Upper lobe of right lung (tissue), 1 donor: ENCODE results near the gene FOXO1. TPM values are rescaled to one million over a fixed set of nuclear protein-coding genes. Genes with fewer than 3 reads are reported as not detected.

ENCODE experiments used
- ATAC-seq: fragments of 200-7000 bp; cut with Tn5 transposase; one replicate; pipeline ENCODE4 v1.9.1; 2020; ENCODE audit warnings: mild to moderate bottlenecking, moderate library complexity
- DNase-seq: peaks from one replicate; pipeline ENCODE4 v3.0.0-alpha.2; 2020
- H3K27ac ChIP-seq: fragments of 200-600 bp; one replicate; pipeline ENCODE4 v1.8.0; 2022
- H3K27me3 ChIP-seq: fragments of 200-600 bp; one replicate; pipeline ENCODE4 v1.8.0; 2022; ENCODE audit warnings: mild to moderate bottlenecking
- H3K36me3 ChIP-seq: fragments of 200-600 bp; one replicate; pipeline ENCODE4 v1.8.0; 2022
- H3K4me1 ChIP-seq: fragments of 200-600 bp; one replicate; pipeline ENCODE4 v1.8.0; 2022
- H3K4me3 ChIP-seq: fragments of 200-600 bp; one replicate; pipeline ENCODE4 v1.8.0; 2022; ENCODE audit warnings: mild to moderate bottlenecking
- H3K9me3 ChIP-seq: fragments of 200-600 bp; one replicate; pipeline ENCODE4 v1.8.0; 2022
- intact Hi-C: fragments of 100-400 bp; cut with DNase I; formaldehyde crosslinking; loops from one replicate; pipeline ENCODE4 v1.11.0; 2022
- total RNA-seq: library from RNA; stranded (reverse); fragmentation: NEBNext Ultra II Directional; extraction: Animal tissue kit (Norgen Biotek cat#: 25700); gene quantifications from one replicate; pipeline ENCODE4 v1.2.1, GENCODE V29; 2021
- TF ChIP-seq, protein P1 (sequence below): fragments of 200-600 bp; IDR thresholded peaks from one replicate; pipeline ENCODE4 v1.8.0; 2022; ENCODE audit warnings: antibody characterized with exemption
- donor health status: DM: no; HTN: yes; CAD: no; lungs with severe emphysema.

The FOXO1 gene
- total RNA-seq, 1 donor from 2014 or later: 29.4 TPM

DNA sequence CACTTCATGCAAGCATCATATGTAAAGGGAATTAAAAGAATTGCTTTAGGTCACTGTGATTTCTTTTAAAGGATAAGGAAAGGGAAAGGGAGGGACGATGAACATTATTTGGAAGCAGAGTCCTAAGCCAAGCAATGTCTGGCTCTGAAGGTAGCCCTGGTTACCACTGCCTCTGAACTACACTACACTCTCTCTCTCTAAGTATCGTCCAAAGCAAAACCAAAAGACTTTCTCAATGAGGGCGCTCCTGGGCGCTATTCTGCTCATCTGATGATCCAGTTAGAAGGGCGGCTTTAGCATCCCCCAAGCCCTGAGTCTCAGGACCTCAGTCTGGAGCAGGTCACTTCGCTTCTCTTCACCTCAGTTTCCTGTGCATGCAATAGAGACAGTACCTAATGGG, 26.2 kb downstream of the FOXO1 start:
- DNase-seq (no peak), ATAC-seq (no peak)
- Histone ChIP-seq H3K9me3 (no peaks in the 10 kb centered on the region), H3K4me1 (peaks cover 41% of the 10 kb centered on the region), H3K4me3 (no peak overlapping the region), H3K27me3 (no peaks in the 10 kb centered on the region), H3K27ac (peak overlapping the region; percentile 44), H3K36me3 (no peaks in the 10 kb centered on the region)
- TF ChIP-seq, protein P1, sequence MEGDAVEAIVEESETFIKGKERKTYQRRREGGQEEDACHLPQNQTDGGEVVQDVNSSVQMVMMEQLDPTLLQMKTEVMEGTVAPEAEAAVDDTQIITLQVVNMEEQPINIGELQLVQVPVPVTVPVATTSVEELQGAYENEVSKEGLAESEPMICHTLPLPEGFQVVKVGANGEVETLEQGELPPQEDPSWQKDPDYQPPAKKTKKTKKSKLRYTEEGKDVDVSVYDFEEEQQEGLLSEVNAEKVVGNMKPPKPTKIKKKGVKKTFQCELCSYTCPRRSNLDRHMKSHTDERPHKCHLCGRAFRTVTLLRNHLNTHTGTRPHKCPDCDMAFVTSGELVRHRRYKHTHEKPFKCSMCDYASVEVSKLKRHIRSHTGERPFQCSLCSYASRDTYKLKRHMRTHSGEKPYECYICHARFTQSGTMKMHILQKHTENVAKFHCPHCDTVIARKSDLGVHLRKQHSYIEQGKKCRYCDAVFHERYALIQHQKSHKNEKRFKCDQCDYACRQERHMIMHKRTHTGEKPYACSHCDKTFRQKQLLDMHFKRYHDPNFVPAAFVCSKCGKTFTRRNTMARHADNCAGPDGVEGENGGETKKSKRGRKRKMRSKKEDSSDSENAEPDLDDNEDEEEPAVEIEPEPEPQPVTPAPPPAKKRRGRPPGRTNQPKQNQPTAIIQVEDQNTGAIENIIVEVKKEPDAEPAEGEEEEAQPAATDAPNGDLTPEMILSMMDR: no peak
- intact Hi-C loops: no loop called here

DNA sequence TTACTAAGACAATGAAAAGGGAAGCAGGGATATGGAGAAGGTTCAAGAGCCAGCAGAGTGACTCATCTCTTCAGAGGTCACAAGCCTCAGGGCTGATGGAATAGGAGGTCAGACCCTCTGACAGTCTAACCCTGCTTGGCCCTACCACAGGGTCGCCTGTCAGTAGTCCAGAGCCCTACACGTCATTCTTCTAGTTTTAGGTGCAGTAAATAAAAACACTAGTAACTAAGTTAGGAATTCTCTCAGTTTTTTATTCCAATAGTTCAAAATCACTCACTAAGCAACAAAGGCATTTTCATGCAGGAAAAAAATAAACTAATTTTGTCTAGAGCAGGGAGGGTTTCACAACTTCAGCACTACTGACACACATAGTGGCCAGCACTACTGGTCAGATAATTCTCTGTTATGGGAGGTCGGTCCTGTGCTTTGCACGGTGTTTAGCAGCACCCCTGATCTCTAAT, 27.2 kb downstream of the FOXO1 start:
- TF ChIP-seq, protein P1: no peak
- ATAC-seq (peak; percentile 92), DNase-seq (no peak)
- H3K27ac ChIP-seq: peak overlapping the region; percentile 44
- H3K27me3 ChIP-seq: no peaks in the 10 kb centered on the region
- H3K4me3 ChIP-seq: no peak overlapping the region
- H3K9me3 ChIP-seq: no peaks in the 10 kb centered on the region
- intact Hi-C loops: no loop called here
- peaks cover 35% of the 10 kb centered on the region for H3K4me1 ChIP-seq
- H3K36me3 ChIP-seq: no peaks in the 10 kb centered on the region

DNA sequence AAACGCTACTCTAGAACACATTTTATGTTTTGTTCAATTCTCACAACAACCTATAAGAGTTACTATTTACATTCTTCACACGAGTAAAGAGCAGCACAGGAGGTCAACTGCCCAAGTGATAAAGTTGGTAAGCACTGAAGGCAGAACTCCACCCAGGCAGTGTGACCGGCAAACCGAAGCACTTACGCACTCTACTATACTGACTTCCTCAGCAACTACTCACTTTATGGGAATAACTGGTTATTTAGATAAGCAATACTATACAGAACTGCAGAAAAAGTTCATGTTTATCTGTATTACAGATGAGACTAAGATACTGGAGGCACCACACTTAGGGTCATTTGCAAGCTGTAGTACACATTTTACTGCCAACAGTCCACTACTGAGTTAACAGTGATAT, 28.8 kb downstream of the FOXO1 start:
- no peak overlapping the region for H3K27ac ChIP-seq
- H3K4me3 ChIP-seq: no peak overlapping the region
- H3K27me3 ChIP-seq: no peaks in the 10 kb centered on the region
- H3K9me3 ChIP-seq: no peaks in the 10 kb centered on the region
- H3K36me3 ChIP-seq: no peaks in the 10 kb centered on the region
- peaks cover 35% of the 10 kb centered on the region for H3K4me1 ChIP-seq
- DNase-seq (no peak), ATAC-seq (peak; percentile 68)
- TF ChIP-seq, protein P1: no peak
- intact Hi-C loops: no loop called here

DNA sequence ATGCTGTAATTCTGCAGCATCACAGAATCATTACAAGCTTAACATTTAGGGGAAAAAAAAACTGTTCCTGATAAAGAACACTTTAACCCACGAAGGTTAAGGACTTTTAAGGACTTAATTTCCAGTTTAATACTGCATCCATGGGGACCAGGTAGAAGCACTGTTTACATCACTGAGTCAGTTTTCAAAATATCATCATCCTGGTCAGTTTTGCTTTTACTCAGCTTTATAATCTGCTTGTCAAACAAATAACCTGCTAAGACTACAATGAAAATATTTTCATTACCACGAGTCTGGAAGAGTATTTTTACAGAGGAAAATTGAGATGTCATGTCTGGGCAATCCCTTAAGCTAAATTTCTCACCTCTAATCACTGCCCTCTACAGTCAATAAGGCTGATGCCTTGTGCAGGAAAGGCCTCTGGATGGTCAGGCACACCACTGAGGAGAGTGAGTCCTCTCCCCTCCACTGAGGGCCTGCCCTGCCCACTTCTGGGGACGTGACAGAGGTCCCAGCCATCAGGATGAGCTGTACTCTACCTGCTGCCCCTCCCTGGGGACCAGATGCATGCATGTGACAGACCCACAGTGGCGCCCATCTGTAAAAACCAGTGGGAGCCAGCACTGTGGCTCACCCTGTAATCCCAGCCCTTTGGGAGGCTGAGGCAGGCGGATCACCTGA, 31.0 kb downstream of the FOXO1 start:
- H3K27ac ChIP-seq: no peak overlapping the region
- intact Hi-C loops: no loop called here
- ATAC-seq (no peak), DNase-seq (no peak)
- TF ChIP-seq, protein P1: no peak
- no peak overlapping the region for H3K4me3 ChIP-seq
- H3K4me1 ChIP-seq: peaks cover 46% of the 10 kb centered on the region
- no peaks in the 10 kb centered on the region for H3K36me3 ChIP-seq
- H3K9me3 ChIP-seq: no peaks in the 10 kb centered on the region
- H3K27me3 ChIP-seq: no peaks in the 10 kb centered on the region

DNA sequence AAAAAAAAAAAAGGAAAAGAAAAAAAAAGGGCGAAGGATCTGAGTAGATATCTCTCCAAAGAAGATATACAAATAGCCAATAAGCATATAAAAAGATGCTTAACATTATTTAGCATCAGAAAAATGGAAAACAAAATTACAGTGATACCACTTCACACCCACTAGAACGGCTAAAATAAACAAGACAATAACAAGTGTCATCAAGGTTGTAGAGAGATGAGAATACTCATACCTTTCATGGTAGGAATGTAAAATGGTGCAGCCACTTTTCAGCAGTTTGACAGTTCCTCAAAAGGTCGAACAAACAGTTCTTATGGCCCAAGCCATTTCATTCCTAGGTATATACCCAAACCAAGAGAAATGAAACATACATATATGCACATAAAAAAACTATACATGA, 33.5 kb downstream of the FOXO1 start:
- intact Hi-C loops: no loop called here
- Histone ChIP-seq H3K36me3 (no peaks in the 10 kb centered on the region), H3K4me1 (peaks cover 32% of the 10 kb centered on the region), H3K27ac (no peak overlapping the region), H3K27me3 (no peaks in the 10 kb centered on the region), H3K9me3 (no peaks in the 10 kb centered on the region), H3K4me3 (no peak overlapping the region)
- DNase-seq (no peak), ATAC-seq (no peak)
- TF ChIP-seq, protein P1: no peak

DNA sequence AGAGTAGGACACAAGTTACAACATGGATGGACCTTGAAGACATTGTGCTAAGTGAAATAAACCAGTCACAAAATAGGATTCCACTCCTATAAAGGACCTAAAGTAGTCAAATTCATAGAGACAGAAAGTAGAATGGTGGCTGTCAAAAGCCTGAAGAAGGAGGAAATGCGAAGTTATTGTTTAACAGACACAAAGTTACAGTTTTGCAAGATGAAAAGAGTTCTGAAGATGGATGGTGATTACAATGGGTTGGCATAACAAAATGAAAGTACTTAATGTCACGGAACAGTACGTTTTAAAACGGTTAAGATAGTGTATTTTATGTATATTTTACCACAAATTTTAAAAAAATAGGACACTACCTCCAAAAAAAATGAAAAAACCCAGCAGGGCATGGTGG, 34.8 kb downstream of the FOXO1 start:
- ATAC-seq (no peak), DNase-seq (no peak)
- H3K4me3 ChIP-seq: no peak overlapping the region
- no peaks in the 10 kb centered on the region for H3K36me3 ChIP-seq
- TF ChIP-seq, protein P1: no peak
- peaks cover 25% of the 10 kb centered on the region for H3K4me1 ChIP-seq
- no peaks in the 10 kb centered on the region for H3K27me3 ChIP-seq
- intact Hi-C loops: no loop called here
- H3K9me3 ChIP-seq: no peaks in the 10 kb centered on the region
- no peak overlapping the region for H3K27ac ChIP-seq
